Adipose tissue (tissue), 3 donors: ENCODE data around the gene MEG3. TPM values are rescaled to one million over a fixed set of nuclear protein-coding genes. Genes with fewer than 3 reads are reported as not detected.
"Not testable (repeated sequence)": the region's sequence is repeated elsewhere in the genome, so short reads cannot be mapped to it uniquely, and the experiment has no call there.

Experiments
- H3K27ac ChIP-seq: one replicate; pipeline ENCODE4 v1.5.1; 2013; ENCODE audit warnings: low read depth, low read length
- WGBS, 3 donors: extraction: QIAGEN DNeasy Blood & Tissue Kit; methylation state at CpG; one replicate each; pipeline ENCODE4 v1.1.7; 2013; 5-methylcytosine and 5-hydroxymethylcytosine counted together
- polyA plus RNA-seq, 3 donors: library from polyadenylated mRNA; stranded (reverse); fragments of 200-250 nt; gene quantifications; one replicate each; pipeline ENCODE4 v1.2.3, GENCODE V29; 2013
- donor health status: healthy with polysubstance abuse.
- donor health status: Bipolar disorder and iron deficiency.
- donor health status: healthy.

The MEG3 gene
- polyA plus RNA-seq, 3 donors: 60.4 to 986 (median 92.2) TPM

- no peak overlapping the region for H3K27ac ChIP-seq
- WGBS, 3 donors: 82 to 86% (median 83%) methylated on average over 11 of the region's 11 CpGs
Observed at GRCh38 chr14:100786576-100787219, 39.2 kb upstream of the MEG3 start.

DNA sequence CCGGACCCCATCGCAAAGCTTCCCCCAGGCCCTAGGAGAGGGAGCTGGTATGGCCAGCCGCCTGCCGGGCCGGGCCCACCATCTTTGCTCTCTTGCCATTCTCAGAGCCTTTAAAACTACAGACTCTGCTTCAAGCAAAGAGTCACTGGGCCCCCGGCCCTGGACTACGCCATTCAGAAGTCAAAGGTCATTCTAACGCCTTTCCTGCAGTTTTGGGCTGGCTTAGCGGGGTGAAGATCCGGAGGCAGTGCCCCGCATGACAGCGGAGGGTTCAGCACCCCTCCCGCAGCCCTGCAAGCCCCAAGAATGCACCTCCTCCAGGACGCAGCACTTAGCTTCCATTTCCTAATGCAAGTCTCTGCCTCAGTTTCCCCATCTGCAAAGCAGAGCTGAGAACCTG lies 38.3 kb upstream of the MEG3 start:
- 93 to 96% (median 94%) methylated on average over 14 of the region's 14 CpGs for WGBS, 3 donors

DNA sequence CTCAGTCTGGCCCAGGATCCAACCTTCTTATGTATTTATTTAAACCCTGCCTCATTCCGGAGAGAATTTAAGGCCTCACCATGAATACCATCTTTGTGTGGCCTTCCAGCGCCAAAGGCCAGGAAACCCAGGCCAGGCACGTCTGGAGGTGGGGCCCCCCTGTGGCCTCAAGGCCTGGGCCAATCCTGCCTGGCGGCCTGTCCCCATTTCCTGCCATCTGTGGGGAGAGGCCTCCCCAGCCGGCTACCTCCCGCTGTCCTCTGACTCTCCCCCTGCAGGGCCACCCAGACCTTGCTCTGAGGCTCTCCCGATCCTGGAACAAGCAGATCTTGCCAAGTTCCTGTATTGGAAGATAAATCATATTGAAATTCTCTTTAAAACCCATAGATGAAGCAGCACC lies 37.4 kb upstream of the MEG3 start:
- H3K27ac ChIP-seq: no peak overlapping the region
- WGBS, 3 donors: 43 to 64% (median 56%) methylated on average over 7 of the region's 7 CpGs

More for the DNA sequence above, 38.3 kb upstream of the MEG3 start:
- H3K27ac ChIP-seq: no peak overlapping the region

GRCh38 chr14:100788942-100789341 lies 37.0 kb upstream of the MEG3 start:
- WGBS, 3 donors: 62 to 72% (median 65%) methylated on average over 5 of the region's 5 CpGs
- H3K27ac ChIP-seq: no peak overlapping the region

DNA sequence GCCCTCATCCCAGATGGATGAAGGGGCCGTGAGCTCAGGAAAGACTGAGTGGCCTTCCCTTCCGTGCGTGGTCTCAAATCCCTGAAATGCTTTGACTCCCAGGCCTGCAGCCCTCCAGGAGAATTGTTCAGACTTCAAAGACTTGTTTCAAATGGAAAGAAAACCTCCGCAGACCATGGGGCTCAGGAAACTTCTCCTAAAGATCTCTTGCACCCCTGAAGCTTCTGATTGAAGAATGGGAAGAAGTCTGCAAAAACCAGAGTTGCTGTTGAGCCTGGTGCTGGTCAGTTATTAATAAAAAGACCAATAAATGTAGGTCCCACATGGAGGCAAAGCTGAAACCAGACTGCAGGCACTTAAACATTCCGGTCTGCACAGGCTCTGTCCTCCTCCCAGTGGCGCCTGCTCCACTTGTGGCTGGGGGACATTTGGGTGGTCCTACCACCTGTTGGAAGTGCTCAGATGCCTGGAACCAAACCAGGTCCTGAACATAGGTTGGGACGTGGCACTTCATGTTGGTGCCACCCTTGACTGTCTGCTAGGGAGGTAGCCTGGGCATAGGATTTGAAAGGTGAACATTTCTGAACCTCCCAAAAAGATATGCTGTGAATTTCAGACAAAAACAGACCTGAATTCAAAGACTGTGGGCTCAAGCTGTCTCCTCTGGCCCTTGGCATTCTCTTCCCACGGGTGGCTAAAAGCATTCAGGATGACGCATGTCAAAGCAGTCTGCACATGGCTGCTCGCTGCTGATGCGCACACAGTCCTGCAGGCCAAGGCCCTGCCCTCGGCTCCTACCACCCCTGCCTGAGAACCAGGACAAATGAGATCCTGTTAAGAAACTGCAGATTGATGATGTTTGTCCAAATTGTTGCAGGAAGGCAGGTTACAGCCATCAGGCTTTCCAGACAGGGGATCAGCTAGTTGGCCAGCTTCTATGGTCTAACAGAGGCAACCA lies 36.2 kb upstream of the MEG3 start:
- no peak overlapping the region for H3K27ac ChIP-seq
- 90 to 93% (median 92%) methylated on average over 12 of the region's 12 CpGs for WGBS, 3 donors

DNA sequence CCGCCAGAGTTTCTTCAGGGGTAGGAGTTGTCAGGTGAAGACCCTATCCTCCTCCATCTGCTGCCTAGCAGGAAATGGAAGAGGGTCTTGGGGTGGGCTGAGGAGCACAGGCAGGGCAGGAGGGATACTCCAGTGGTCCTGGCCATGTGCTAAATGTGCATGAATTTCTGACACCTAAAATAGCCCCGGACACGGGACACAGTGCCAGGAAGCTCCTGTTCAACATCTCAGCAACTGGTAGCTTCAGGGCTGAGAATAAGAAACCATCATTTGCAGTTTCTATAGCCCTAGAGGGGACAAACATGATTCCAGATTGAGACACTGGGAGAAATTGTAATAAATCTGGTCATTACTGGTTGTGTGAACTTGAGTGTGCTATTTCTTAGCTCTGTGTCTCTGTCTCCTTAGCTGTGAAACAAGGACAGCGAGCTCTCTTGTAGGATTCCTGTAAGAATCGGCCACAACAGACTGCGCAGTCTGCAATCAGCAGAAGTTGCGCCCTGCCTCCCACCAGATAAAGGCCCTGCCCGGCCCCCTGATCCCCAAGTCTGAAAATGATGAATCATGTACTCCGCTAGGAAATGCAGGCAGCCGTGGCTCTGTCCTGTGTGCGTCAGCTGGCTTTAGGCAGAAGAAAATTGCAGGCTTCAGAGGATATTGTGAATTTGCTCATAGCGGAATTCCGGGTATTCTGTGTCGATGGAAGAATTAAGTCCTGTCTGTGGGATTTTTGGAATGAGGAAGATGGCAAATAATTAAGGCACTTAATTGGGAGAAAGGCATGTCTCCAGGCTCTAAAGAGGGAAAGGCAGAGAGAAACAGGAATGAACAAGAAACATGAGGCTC lies 35.2 kb upstream of the MEG3 start:
- 73 to 90% (median 77%) methylated on average over 14 of the region's 14 CpGs for WGBS, 3 donors
- no peak overlapping the region for H3K27ac ChIP-seq

GRCh38 chr14:100791348-100791735 lies 34.6 kb upstream of the MEG3 start:
- WGBS, 3 donors: 90 to 96% (median 94%) methylated on average over 13 of the region's 13 CpGs
- H3K27ac ChIP-seq: no peak overlapping the region

DNA sequence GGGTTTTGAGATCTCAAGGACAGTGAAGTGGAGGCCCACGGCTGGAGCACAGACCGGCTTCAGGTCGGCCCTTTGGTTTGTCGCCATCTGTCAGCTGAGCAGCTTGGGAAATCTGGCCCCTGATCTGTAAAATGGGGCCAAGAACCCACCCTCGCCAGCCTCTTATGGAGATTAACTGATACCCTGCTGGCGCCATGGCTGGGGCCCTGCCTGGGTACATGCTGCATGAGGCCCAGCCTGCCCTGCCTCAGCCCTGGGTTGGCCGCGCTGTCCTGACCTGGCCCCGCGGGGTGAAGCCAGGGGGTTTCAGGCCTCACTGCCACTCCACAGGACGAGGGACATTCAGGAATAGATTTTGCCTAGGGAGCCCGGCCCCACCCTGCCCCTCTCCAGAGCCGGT lies 33.9 kb upstream of the MEG3 start:
- no peak overlapping the region for H3K27ac ChIP-seq
- 94 to 95% (median 95%) methylated on average over 13 of the region's 13 CpGs for WGBS, 3 donors

- no peak overlapping the region for H3K27ac ChIP-seq
- 78 to 92% (median 92%) methylated on average over 4 of the region's 4 CpGs for WGBS, 3 donors
Observed at GRCh38 chr14:100796946-100797345, 29.0 kb upstream of the MEG3 start.

DNA sequence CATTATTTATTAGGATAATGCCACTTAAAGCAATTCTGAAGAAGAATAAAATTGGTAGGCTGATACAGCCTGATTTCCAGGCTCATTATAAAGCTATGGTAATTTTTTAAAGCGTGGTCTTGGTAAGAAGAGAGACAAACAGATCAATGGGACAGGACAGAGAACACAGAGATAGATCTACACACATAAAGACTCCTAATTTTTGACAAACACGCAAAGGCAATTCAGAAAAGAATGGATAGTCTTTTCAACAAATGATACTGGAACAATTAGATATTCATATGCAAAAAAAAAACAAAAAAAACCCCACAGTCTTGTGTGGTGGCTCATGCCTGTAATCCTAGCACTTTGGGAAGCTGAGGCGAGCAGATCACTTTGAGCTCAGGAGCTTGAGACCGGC lies 25.9 kb upstream of the MEG3 start:
- WGBS, 3 donors: 84 to 93% (median 90%) methylated on average over 4 of the region's 4 CpGs
- H3K27ac ChIP-seq: no peak overlapping the region

- WGBS, 3 donors: 84 to 95% (median 94%) methylated on average over 9 of the region's 9 CpGs
- H3K27ac ChIP-seq: not testable (repeated sequence)
Observed at GRCh38 chr14:100801433-100801832, 24.5 kb upstream of the MEG3 start.

GRCh38 chr14:100802179-100802578 lies 23.7 kb upstream of the MEG3 start:
- WGBS, 3 donors: 81 to 86% (median 85%) methylated on average over 7 of the region's 7 CpGs
- H3K27ac ChIP-seq: no peak overlapping the region

DNA sequence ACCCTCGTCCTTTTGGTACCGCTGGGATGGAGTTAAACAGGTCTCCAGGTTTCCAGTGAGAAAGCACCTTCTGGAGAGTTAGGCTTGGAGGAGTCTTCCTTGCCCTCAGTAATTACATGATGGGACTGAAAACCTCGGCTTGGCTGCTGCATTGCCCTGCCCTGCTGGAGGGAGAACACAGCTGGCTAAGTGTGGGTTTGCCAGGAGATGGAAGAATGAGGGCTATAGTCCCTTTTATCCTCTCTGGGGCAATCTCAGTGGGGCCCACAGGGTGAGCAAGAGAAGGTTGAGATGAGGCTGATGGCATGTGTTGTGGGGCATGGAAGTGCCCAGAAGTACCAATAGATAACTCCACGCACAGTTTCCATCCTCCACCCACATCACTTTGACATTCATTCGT lies 23.2 kb upstream of the MEG3 start:
- H3K27ac ChIP-seq: no peak overlapping the region
- 76 to 82% (median 78%) methylated on average over 5 of the region's 5 CpGs for WGBS, 3 donors

DNA sequence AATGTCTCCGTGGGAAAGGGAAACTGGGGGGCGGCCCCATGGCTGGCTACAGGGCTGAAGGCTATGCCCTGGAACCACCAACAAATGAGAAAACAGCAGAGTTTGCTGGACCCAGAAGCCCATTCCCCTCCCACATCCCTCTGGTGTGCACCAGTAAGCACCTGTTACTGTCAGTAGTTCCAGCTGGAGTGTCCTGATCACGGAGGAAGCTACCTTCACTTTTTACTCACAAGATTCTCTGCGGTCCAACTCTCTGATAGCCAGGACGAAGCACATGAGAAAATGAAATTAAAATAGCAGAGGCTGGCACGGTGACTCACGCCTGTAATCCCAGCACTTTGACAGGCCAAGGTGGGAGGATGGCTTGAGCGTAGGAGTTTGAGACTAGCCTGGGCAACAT lies 22.7 kb upstream of the MEG3 start:
- no peak overlapping the region for H3K27ac ChIP-seq
- 81 to 90% (median 86%) methylated on average over 8 of the region's 8 CpGs for WGBS, 3 donors

DNA sequence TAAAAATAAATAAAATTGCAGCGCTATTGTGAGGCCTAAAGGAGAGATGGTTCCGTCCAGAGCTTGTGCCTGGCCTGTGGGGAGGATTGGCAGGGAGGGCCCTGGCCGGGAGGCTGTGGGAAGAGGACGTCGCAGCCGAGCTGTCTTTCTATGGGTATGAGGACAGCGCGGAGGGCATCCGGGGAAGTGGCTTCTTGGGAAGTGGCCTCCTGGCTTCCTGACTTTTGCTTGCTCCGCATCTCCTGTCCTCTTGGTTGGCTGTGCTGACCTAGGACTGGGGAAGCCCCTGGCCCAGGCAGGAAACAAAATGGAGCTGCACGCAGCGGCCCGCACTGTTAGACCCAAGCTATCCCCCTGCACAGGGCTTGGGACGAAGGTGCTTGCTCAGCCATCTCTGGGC lies 22.2 kb upstream of the MEG3 start:
- WGBS, 3 donors: 84 to 94% (median 91%) methylated on average over 14 of the region's 14 CpGs
- H3K27ac ChIP-seq: no peak overlapping the region

GRCh38 chr14:100804138-100804537 lies 21.8 kb upstream of the MEG3 start:
- 86 to 92% (median 89%) methylated on average over 12 to 13 of the region's 13 CpGs for WGBS, 3 donors
- no peak overlapping the region for H3K27ac ChIP-seq

DNA sequence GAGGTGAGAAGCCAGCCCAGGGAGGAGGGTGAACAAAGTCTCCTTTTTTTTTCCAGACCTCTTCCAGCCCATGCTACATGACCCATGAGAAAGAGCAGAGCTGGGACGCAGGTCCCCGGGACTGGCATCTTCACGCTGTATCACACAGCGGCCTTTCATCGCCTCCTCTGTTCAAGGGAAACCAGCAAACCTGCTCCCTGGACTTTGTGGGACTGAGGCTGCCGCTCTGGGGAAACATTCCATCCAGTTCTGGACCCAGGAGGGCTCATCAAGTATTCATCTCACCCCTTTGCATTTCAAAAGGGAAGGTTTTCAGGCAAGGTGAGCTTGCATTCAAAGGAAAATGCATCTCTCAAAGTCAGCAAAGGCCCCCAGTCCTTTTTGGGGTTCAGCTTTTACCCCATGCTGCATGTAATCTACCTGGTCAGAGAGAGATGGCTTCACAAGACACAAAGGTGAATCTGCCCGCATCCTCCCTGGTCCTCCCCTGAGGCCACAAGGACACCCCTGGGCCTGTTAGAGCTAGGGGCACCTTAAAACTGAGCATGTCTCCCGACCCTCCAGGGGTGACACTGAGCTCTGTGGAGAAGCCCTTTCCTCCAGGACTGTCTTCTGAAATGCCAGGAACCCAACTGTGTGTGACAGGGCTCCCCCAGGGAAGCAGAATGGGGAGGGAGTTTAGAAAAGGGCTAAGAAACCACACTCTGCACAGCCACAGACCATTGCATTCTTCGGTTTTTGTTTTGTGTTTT lies 21.2 kb upstream of the MEG3 start:
- 86 to 88% (median 87%) methylated on average over 9 of the region's 9 CpGs for WGBS, 3 donors
- H3K27ac ChIP-seq: no peak overlapping the region

DNA sequence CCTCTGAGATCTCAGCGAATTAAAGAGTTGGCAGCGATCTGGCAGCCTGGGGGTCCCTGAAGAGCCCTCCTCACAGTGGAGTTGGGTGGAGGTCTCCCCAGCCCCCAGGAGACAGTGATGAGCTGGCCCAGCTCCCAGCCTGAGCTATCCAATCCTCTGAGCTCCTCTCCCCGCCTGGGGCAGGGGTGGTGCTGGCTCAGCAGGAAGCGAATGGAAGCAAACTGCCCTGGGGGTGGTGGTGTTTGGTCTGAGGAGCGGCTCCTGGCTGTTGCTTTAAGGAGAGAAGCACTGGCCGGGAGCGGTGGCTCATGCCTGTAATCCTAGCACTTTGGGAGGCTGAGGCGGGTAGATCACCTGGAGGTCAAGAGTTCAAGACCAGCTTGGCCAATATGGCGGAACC lies 19.5 kb upstream of the MEG3 start:
- H3K27ac ChIP-seq: no peak overlapping the region
- 82 to 95% (median 86%) methylated on average over 9 of the region's 9 CpGs for WGBS, 3 donors
